ENCODE data around the gene MAGI1.

GRCh38 chr3:65493938-65494337, 544.8 kb downstream of the MAGI1 start:
- TF ChIP-seq POLR2AphosphoS5 (IDR thresholded peaks at IDR 0.05; ENCODE audit: low read depth, low read length) (no peak), POLR2A (IDR thresholded peaks at IDR 0.05; ENCODE audit: low read depth, low read length) (no peak)

Measured in GM12892 (cell line).